Heart left ventricle (tissue), 16 donors: Measurements from ENCODE around the gene RABGAP1. TPM values are rescaled to one million over a fixed set of nuclear protein-coding genes. Genes with fewer than 3 reads are reported as not detected.

ENCODE experiments used
- ATAC-seq, 4 donors: fragments of 200-7000 bp; cut with Tn5 transposase; one replicate each; pipeline ENCODE4 v1.9.1; 2020 to 2022; ENCODE audit warnings: moderate library complexity in 4 of 4, mild to moderate bottlenecking in 3 of 4, moderate number of reproducible peaks in 1 of 4
- DNase-seq, 5 donors: peaks; one replicate each; pipeline ENCODE4 v3.0.0-alpha.2; 2020
- H3K27ac ChIP-seq, 12 donors: fragments of 200-600 bp; sonication (generic) in 4 of 12; one replicate each; pipeline versions ENCODE4 v1.5.0 to v1.8.0; 2016 to 2022; ENCODE audit warnings: mild to moderate bottlenecking in 2 of 12
- H3K27me3 ChIP-seq, 9 donors: fragments of 200-600 bp; sonication (generic) in 2 of 9; one replicate each; pipeline versions ENCODE4 v1.5.1 to v1.8.0; 2016 to 2022; ENCODE audit warnings: mild to moderate bottlenecking in 3 of 9
- H3K36me3 ChIP-seq, 9 donors: fragments of 200-600 bp; sonication (generic) in 2 of 9; one replicate each; pipeline versions ENCODE4 v1.5.0 to v1.8.0; 2018 to 2022; ENCODE audit warnings: mild to moderate bottlenecking in 2 of 9
- H3K4me1 ChIP-seq, 12 donors: fragments of 200-600 bp; sonication (generic) in 4 of 12; one replicate each; pipeline versions ENCODE4 v1.5.0 to v1.8.0; 2016 to 2022; ENCODE audit warnings: mild to moderate bottlenecking in 3 of 12
- H3K4me3 ChIP-seq, 12 donors: fragments of 200-600 bp; sonication (generic) in 4 of 12; one replicate each; pipeline versions ENCODE4 v1.5.0 to v1.8.0; 2017 to 2022; ENCODE audit warnings: mild to moderate bottlenecking in 9 of 12, moderate library complexity in 4 of 12
- H3K9me3 ChIP-seq, 12 donors: fragments of 200-600 bp; sonication (generic) in 4 of 12; one replicate each; pipeline versions ENCODE4 v1.5.0 to v1.8.0; 2016 to 2022; ENCODE audit warnings: mild to moderate bottlenecking in 1 of 12
- POLR2A ChIP-seq, 2 donors: fragments of 450-650 bp; IDR thresholded peaks; one replicate each; pipeline ENCODE4 v1.6.1; 2017; ENCODE audit warnings: antibody characterized with exemption in 2 of 2, mild to moderate bottlenecking in 2 of 2, moderate library complexity in 2 of 2
- WGBS, 4 donors: extraction: QIAGEN DNeasy Blood & Tissue Kit in 2 of 4; methylation state at CpG; one replicate each; pipeline versions ENCODE4 v1.1.5 to v1.1.7; 2013 to 2018; 5-methylcytosine and 5-hydroxymethylcytosine counted together
- intact Hi-C, 10 donors: fragments of 100-400 bp; cut with DNase I; formaldehyde crosslinking; loops; one replicate each; pipeline versions ENCODE4 v1.11.1 to v1.14.2; 2022
- polyA plus RNA-seq, 2 donors: library from polyadenylated mRNA; stranded (reverse); fragments of 200-250 nt; gene quantifications; one replicate each; pipeline ENCODE4 v1.2.3, GENCODE V29; 2013
- total RNA-seq, 9 donors: library from RNA; depleted of rRNA in 2 of 9; stranded (reverse); fragments of >200 nt in 2 of 9; fragmentation: NEBNext Ultra II Directional in 3 of 9; extraction: Animal tissue kit (Norgen Biotek cat#: 25700) in 3 of 9; gene quantifications; one replicate each; pipeline versions ENCODE4 v1.1.0 to v1.2.4, GENCODE V29; 2016 to 2023
- TF ChIP-seq, protein P1 (sequence below), 12 donors: fragments of 200-600 bp; sonication (generic) in 4 of 12; IDR thresholded peaks; one replicate each; pipeline versions ENCODE4 v1.5.0 to v1.8.0; 2018 to 2022; ENCODE audit warnings: antibody characterized with exemption in 12 of 12, mild to moderate bottlenecking in 5 of 12
- donor health status: ischemic (EF 13 %, LVEDD 7.1; RV severe dilation, severe dysfunction).
- donor health status: healthy with polysubstance abuse.
- donor health status: DM: no; HTN: yes; CAD: no.
- donor health status: DM: no; HTN: no; CAD: no.
- donor health status: ischemic (EF 25% LVEDD 6.9; RV normal size, moderate dysfunction).
- donor health status: ischemic (EF 25% LVEDD 5.7; RV mildly dilated, moderate dysfunction).
- donor health status: healthy.
- donor health status: DM: yes; HTN: yes; CAD: no.
- donor health status: ischemic (EF 35%, LVEDD 5.7; RV mildly dilated, moderate dysfunction).
- donor health status: nonischemic (EF 11% LVEDD 7.7; RV severe dilation, severe dysfunction).
- donor health status: DM: yes; HTN: yes; CAD: no.
- donor health status: PGD.
- donor health status: ischemic (EF 29% LVEDD 5.4; RV normal size, mild dysfunction).
- donor health status: nonischemic (EF 23%, LVEDD 6.1; RV moderate dilation, normal function).

Gene RABGAP1
- total and polyA plus RNA-seq, 11 donors, result 11.8 to 62.2 (median 43.3) TPM

DNA sequence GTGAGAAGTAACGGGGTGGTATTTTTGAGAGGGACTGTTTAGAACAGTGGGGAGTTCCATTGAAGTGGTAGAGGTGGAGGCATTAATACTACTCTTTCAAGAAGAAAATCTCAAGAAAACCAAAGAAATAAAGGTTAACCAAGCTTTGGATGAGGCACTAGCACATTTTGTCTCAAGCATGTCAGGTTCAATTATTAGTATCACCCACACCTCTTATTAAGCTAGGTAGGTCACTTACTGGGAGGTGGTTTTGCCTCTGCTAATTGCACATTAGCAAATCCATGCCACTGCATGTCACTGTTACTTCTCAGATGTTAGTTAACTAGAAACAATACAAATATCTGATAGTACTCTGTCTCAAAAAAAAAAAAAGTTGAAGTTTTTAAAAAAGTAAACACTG is 10.2 kb downstream of the RABGAP1 start:
- Histone ChIP-seq H3K9me3 (no peaks in the 10 kb centered on the region), H3K4me3 (no peak overlapping the region), H3K4me1 (peaks cover 0 to 57% (median 32%) of the 10 kb centered on the region in 12 donors), H3K27ac (no peak overlapping the region), H3K36me3 (peaks cover 0 to 2% (median 0%) of the 10 kb centered on the region in 9 donors), H3K27me3 (no peaks in the 10 kb centered on the region)
- ATAC-seq (no peak), DNase-seq (no peak)
- intact Hi-C loops, result no loop called here
- WGBS, 4 donors, result 93 to 100% (median 97%) methylated on average over 1 of the region's 1 CpG
- no peak for TF ChIP-seq POLR2A (IDR thresholded peaks at IDR 0.05)
- TF ChIP-seq, protein P1, sequence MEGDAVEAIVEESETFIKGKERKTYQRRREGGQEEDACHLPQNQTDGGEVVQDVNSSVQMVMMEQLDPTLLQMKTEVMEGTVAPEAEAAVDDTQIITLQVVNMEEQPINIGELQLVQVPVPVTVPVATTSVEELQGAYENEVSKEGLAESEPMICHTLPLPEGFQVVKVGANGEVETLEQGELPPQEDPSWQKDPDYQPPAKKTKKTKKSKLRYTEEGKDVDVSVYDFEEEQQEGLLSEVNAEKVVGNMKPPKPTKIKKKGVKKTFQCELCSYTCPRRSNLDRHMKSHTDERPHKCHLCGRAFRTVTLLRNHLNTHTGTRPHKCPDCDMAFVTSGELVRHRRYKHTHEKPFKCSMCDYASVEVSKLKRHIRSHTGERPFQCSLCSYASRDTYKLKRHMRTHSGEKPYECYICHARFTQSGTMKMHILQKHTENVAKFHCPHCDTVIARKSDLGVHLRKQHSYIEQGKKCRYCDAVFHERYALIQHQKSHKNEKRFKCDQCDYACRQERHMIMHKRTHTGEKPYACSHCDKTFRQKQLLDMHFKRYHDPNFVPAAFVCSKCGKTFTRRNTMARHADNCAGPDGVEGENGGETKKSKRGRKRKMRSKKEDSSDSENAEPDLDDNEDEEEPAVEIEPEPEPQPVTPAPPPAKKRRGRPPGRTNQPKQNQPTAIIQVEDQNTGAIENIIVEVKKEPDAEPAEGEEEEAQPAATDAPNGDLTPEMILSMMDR (IDR thresholded peaks at IDR 0.05), result no peak

DNA sequence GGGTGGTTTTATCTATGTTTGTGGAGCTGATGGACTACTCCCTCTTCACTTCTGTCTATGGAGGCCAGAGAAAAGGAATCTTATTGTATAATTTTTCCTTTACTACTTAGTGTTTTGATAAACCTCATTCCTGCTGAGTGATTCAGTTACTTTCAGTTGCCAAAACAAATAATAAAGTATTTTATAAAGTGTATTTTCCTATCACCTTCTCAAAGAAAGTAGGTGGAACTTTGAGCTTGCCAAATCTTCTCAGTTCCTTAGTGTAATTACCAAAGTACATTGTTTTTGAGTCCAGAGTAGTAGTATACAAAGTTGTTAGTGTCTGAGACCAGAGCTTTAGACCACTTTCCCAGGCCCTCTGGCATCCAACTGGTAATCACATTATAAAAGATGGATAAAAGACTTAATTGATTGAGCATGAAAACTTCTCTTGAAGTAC is 13.5 kb downstream of the RABGAP1 start:
- ATAC-seq (no peak), DNase-seq (no peak)
- Histone ChIP-seq H3K4me1 (peaks cover 0 to 39% (median 22%) of the 10 kb centered on the region in 12 donors), H3K9me3 (no peaks in the 10 kb centered on the region), H3K36me3 (peaks cover 0 to 10% (median 0%) of the 10 kb centered on the region in 9 donors), H3K4me3 (no peak overlapping the region), H3K27ac (peak overlapping the region in 3 of 12 donors; percentile 4 to 21 (median 19)), H3K27me3 (no peaks in the 10 kb centered on the region)
- intact Hi-C loops, result no loop called here
- TF ChIP-seq POLR2A (IDR thresholded peaks at IDR 0.05), result no peak
- TF ChIP-seq, protein P1 (IDR thresholded peaks at IDR 0.05), result no peak

DNA sequence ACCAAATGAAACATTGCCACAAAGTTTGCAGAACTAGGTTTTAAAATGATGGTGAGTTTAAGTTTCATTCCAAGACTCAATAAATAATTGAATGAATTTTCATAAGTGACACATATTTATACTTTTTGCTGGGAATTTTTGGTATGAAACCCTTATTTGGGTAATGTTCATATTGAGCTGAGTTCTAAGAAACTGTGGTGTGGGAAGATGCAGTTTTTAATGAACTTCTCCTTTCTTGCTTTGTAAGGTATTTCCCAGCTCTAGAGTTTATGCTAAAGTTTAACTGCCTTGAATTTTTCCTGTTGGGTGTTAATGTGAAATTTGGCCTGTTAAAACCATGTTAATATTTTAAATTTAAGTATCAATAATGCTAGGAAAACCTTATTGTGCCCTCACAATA is 15.1 kb downstream of the RABGAP1 start:
- H3K4me1 ChIP-seq, result peaks cover 0 to 32% (median 19%) of the 10 kb centered on the region in 12 donors
- no peak for TF ChIP-seq POLR2A (IDR thresholded peaks at IDR 0.05)
- TF ChIP-seq, protein P1 (IDR thresholded peaks at IDR 0.05), result no peak
- H3K4me3 ChIP-seq, result no peak overlapping the region
- H3K27ac ChIP-seq, result no peak overlapping the region
- ATAC-seq, result no peak
- no peaks in the 10 kb centered on the region for H3K27me3 ChIP-seq
- intact Hi-C loops, result no loop called here
- H3K9me3 ChIP-seq, result peaks cover 0 to 6% (median 0%) of the 10 kb centered on the region in 12 donors
- H3K36me3 ChIP-seq, result peaks cover 0 to 25% (median 12%) of the 10 kb centered on the region in 9 donors
- no peak for DNase-seq

DNA sequence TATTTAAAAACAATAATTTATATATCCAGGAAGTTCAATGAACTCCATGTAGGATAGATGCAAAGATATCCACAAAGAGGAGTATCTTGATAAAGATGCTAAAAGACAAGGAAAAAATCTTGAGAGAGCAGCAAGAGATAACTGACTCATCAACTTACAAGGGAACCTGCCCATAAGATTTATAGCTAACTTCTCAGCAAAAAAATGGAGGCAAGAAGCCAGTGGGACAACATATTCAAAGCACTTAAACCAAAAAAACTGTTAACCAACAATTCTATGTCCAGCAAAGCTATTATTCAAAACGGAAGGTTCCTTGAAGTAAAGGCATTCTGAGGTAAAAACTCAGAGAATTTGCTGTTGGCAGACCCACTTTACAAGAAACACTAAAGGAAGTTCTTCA is 20.3 kb downstream of the RABGAP1 start:
- Histone ChIP-seq H3K4me1 (peaks cover 0 to 10% (median 0%) of the 10 kb centered on the region in 12 donors), H3K36me3 (peaks cover 0 to 51% (median 41%) of the 10 kb centered on the region in 9 donors)
- ATAC-seq, result no peak

More for the DNA sequence above, 20.3 kb downstream of the RABGAP1 start:
- intact Hi-C loops, result no loop called here
- 92 to 95% (median 94%) methylated on average over 1 of the region's 1 CpG for whole genome bisulfite sequencing, 4 donors
- TF ChIP-seq, protein P1 (IDR thresholded peaks at IDR 0.05), result no peak
- no peak for TF ChIP-seq POLR2A (IDR thresholded peaks at IDR 0.05)
- no peaks in the 10 kb centered on the region for H3K27me3 ChIP-seq
- DNase-seq, result no peak
- peaks cover 0 to 11% (median 0%) of the 10 kb centered on the region in 12 donors for H3K9me3 ChIP-seq
- H3K4me3 ChIP-seq, result no peak overlapping the region
- H3K27ac ChIP-seq, result no peak overlapping the region
